ENCODE measurements around the gene MAP3K10. TPM values are rescaled to one million over a fixed set of nuclear protein-coding genes. Genes with fewer than 3 reads are reported as not detected.

Gene MAP3K10
- total and polyA plus RNA-seq, 2 donors, result 4.1 to 11.9 TPM

GRCh38 chr19:40236366-40236765 lies 45.1 kb downstream of the MAP3K10 start:
- Histone ChIP-seq H3K4me3 (ENCODE audit: low read depth, low read length) (no peak overlapping the region), H3K27ac (ENCODE audit: low read depth) (no peak overlapping the region), H3K36me3 (ENCODE audit: insufficient read depth) (peaks cover 11% of the 10 kb centered on the region), H3K4me1 (ENCODE audit: insufficient read depth) (no peaks in the 10 kb centered on the region)
- WGBS, result 81% methylated on average over 6 of the region's 6 CpGs
- DNase-seq (ENCODE audit: extremely low spot score), result no peak

- Histone ChIP-seq H3K36me3 (ENCODE audit: insufficient read depth) (peaks cover 15% of the 10 kb centered on the region), H3K4me3 (ENCODE audit: low read depth, low read length) (no peak overlapping the region), H3K27ac (ENCODE audit: low read depth) (no peak overlapping the region), H3K4me1 (ENCODE audit: insufficient read depth) (no peaks in the 10 kb centered on the region)
- no peak for DNase-seq (ENCODE audit: extremely low spot score)
- 96% methylated on average over 14 of the region's 14 CpGs for WGBS
These were observed 46.6 kb downstream of the MAP3K10 start for GRCh38 chr19:40237791-40238190.

GRCh38 chr19:40238775-40239174 lies 47.5 kb downstream of the MAP3K10 start:
- DNase-seq (ENCODE audit: extremely low spot score), result no peak
- Histone ChIP-seq H3K36me3 (ENCODE audit: insufficient read depth) (peaks cover 12% of the 10 kb centered on the region), H3K4me1 (ENCODE audit: insufficient read depth) (no peaks in the 10 kb centered on the region), H3K27ac (ENCODE audit: low read depth) (no peak overlapping the region), H3K4me3 (ENCODE audit: low read depth, low read length) (no peak overlapping the region)
- 90% methylated on average over 9 of the region's 9 CpGs for WGBS

- no peak for DNase-seq (ENCODE audit: extremely low spot score)
- H3K36me3 ChIP-seq (ENCODE audit: insufficient read depth), result peaks cover 11% of the 10 kb centered on the region
- no peaks in the 10 kb centered on the region for H3K4me1 ChIP-seq (ENCODE audit: insufficient read depth)
- no peak overlapping the region for H3K4me3 ChIP-seq (ENCODE audit: low read depth, low read length)
- no peak overlapping the region for H3K27ac ChIP-seq (ENCODE audit: low read depth)
- WGBS, result 94% methylated on average over 12 of the region's 12 CpGs
These were observed 48.4 kb downstream of the MAP3K10 start for GRCh38 chr19:40239415-40240226.

GRCh38 chr19:40240332-40240731 lies 49.1 kb downstream of the MAP3K10 start:
- Histone ChIP-seq H3K36me3 (ENCODE audit: insufficient read depth) (peaks cover 10% of the 10 kb centered on the region), H3K4me1 (ENCODE audit: insufficient read depth) (no peaks in the 10 kb centered on the region), H3K27ac (ENCODE audit: low read depth) (no peak overlapping the region), H3K4me3 (ENCODE audit: low read depth, low read length) (no peak overlapping the region)
- no peak for DNase-seq (ENCODE audit: extremely low spot score)
- WGBS, result 92% methylated on average over 6 of the region's 6 CpGs

GRCh38 chr19:40241125-40241808 lies 50.0 kb downstream of the MAP3K10 start:
- no peak for DNase-seq (ENCODE audit: extremely low spot score)
- Histone ChIP-seq H3K4me3 (ENCODE audit: low read depth, low read length) (no peak overlapping the region), H3K27ac (ENCODE audit: low read depth) (no peak overlapping the region), H3K36me3 (ENCODE audit: insufficient read depth) (peaks cover 8% of the 10 kb centered on the region), H3K4me1 (ENCODE audit: insufficient read depth) (no peaks in the 10 kb centered on the region)
- WGBS, result 87% methylated on average over 12 of the region's 12 CpGs

- DNase-seq (ENCODE audit: extremely low spot score), result no peak
- peaks cover 8% of the 10 kb centered on the region for H3K36me3 ChIP-seq (ENCODE audit: insufficient read depth)
- no peak overlapping the region for H3K27ac ChIP-seq (ENCODE audit: low read depth)
- H3K4me1 ChIP-seq (ENCODE audit: insufficient read depth), result no peaks in the 10 kb centered on the region
- 74% methylated on average over 21 of the region's 21 CpGs for WGBS
- no peak overlapping the region for H3K4me3 ChIP-seq (ENCODE audit: low read depth, low read length)
These were observed 50.7 kb downstream of the MAP3K10 start for GRCh38 chr19:40241809-40242384.

GRCh38 chr19:40242480-40242879 lies 51.3 kb downstream of the MAP3K10 start:
- H3K27ac ChIP-seq (ENCODE audit: low read depth), result no peak overlapping the region
- no peak for DNase-seq (ENCODE audit: extremely low spot score)
- no peaks in the 10 kb centered on the region for H3K4me1 ChIP-seq (ENCODE audit: insufficient read depth)
- H3K4me3 ChIP-seq (ENCODE audit: low read depth, low read length), result no peak overlapping the region
- 88% methylated on average over 12 of the region's 12 CpGs for WGBS
- peaks cover 7% of the 10 kb centered on the region for H3K36me3 ChIP-seq (ENCODE audit: insufficient read depth)

GRCh38 chr19:40243181-40243580 lies 52.0 kb downstream of the MAP3K10 start:
- Histone ChIP-seq H3K4me3 (ENCODE audit: low read depth, low read length) (no peak overlapping the region), H3K4me1 (ENCODE audit: insufficient read depth) (no peaks in the 10 kb centered on the region), H3K27ac (ENCODE audit: low read depth) (no peak overlapping the region), H3K36me3 (ENCODE audit: insufficient read depth) (peaks cover 3% of the 10 kb centered on the region)
- 97% methylated on average over 2 of the region's 2 CpGs for WGBS
- no peak for DNase-seq (ENCODE audit: extremely low spot score)

GRCh38 chr19:40244579-40245317 lies 53.5 kb downstream of the MAP3K10 start:
- WGBS, result 58% methylated on average over 12 of the region's 12 CpGs

GRCh38 chr19:40245506-40246128 lies 54.4 kb downstream of the MAP3K10 start:
- H3K4me1 ChIP-seq (ENCODE audit: insufficient read depth), result no peaks in the 10 kb centered on the region
- WGBS, result 83% methylated on average over 9 of the region's 9 CpGs
- peaks cover 3% of the 10 kb centered on the region for H3K36me3 ChIP-seq (ENCODE audit: insufficient read depth)

More at GRCh38 chr19:40244579-40245317, 53.5 kb downstream of the MAP3K10 start:
- H3K4me3 ChIP-seq (ENCODE audit: low read depth, low read length), result no peak overlapping the region
- no peak overlapping the region for H3K27ac ChIP-seq (ENCODE audit: low read depth)
- H3K36me3 ChIP-seq (ENCODE audit: insufficient read depth), result peaks cover 3% of the 10 kb centered on the region
- DNase-seq (ENCODE audit: extremely low spot score), result no peak
- H3K4me1 ChIP-seq (ENCODE audit: insufficient read depth), result no peaks in the 10 kb centered on the region

GRCh38 chr19:40246292-40247073 lies 55.3 kb downstream of the MAP3K10 start:
- no peak overlapping the region for H3K27ac ChIP-seq (ENCODE audit: low read depth)
- 93% methylated on average over 16 of the region's 16 CpGs for WGBS
- no peak overlapping the region for H3K4me3 ChIP-seq (ENCODE audit: low read depth, low read length)
- H3K4me1 ChIP-seq (ENCODE audit: insufficient read depth), result no peaks in the 10 kb centered on the region
- no peak for DNase-seq (ENCODE audit: extremely low spot score)
- peaks cover 2% of the 10 kb centered on the region for H3K36me3 ChIP-seq (ENCODE audit: insufficient read depth)

More at GRCh38 chr19:40245506-40246128, 54.4 kb downstream of the MAP3K10 start:
- Histone ChIP-seq H3K27ac (ENCODE audit: low read depth) (no peak overlapping the region), H3K4me3 (ENCODE audit: low read depth, low read length) (no peak overlapping the region)
- no peak for DNase-seq (ENCODE audit: extremely low spot score)
